IPS DF 19.7 (cell line): Measurements from ENCODE around the gene SUPT4H1.

Source experiments
- DNase-seq: peaks from one replicate; pipeline ENCODE4 v3.0.0-alpha.2; 2013; ENCODE audit warnings: low read depth, low spot score

Gene SUPT4H1

GRCh38 chr17:58380207-58381123 is 28.5 kb upstream of the SUPT4H1 start:
- no peak for DNase-seq

GRCh38 chr17:58379511-58379824 is 27.5 kb upstream of the SUPT4H1 start:
- no peak for DNase-seq

GRCh38 chr17:58378733-58379510 is 26.9 kb upstream of the SUPT4H1 start:
- no peak for DNase-seq

- DNase-seq, result no peak
Observed at GRCh38 chr17:58377661-58378060, 25.7 kb upstream of the SUPT4H1 start.

- DNase-seq, result no peak
Observed at GRCh38 chr17:58377093-58377601, 25.1 kb upstream of the SUPT4H1 start.

- no peak for DNase-seq
Observed at GRCh38 chr17:58376472-58377000, 24.5 kb upstream of the SUPT4H1 start.

- DNase-seq, result no peak
Observed at GRCh38 chr17:58375811-58376210, 23.8 kb upstream of the SUPT4H1 start.

GRCh38 chr17:58375256-58375655 is 23.3 kb upstream of the SUPT4H1 start:
- no peak for DNase-seq

- DNase-seq, result no peak
Observed at GRCh38 chr17:58373923-58374322, 21.9 kb upstream of the SUPT4H1 start.

- no peak for DNase-seq
Observed at GRCh38 chr17:58373003-58373402, 21.0 kb upstream of the SUPT4H1 start.

- no peak for DNase-seq
Observed at GRCh38 chr17:58371300-58371950, 19.4 kb upstream of the SUPT4H1 start.

GRCh38 chr17:58370716-58371115 is 18.7 kb upstream of the SUPT4H1 start:
- DNase-seq, result no peak

- DNase-seq, result no peak
Observed at GRCh38 chr17:58370309-58370708, 18.3 kb upstream of the SUPT4H1 start.

GRCh38 chr17:58369214-58370031 is 17.4 kb upstream of the SUPT4H1 start:
- no peak for DNase-seq

- no peak for DNase-seq
Observed at GRCh38 chr17:58368860-58369213, 16.8 kb upstream of the SUPT4H1 start.

GRCh38 chr17:58367461-58367860 is 15.5 kb upstream of the SUPT4H1 start:
- DNase-seq, result no peak

GRCh38 chr17:58365980-58366595 is 14.1 kb upstream of the SUPT4H1 start:
- no peak for DNase-seq

- no peak for DNase-seq
Observed at GRCh38 chr17:58365185-58365979, 13.4 kb upstream of the SUPT4H1 start.

GRCh38 chr17:58364270-58364942 is 12.4 kb upstream of the SUPT4H1 start:
- DNase-seq, result no peak
